Thyroid gland (tissue), 4 donors: Measurements from ENCODE around the gene ITGB4.

Source experiments
- CTCF ChIP-seq, 6 experiments: fragments of 200-600 bp in 3 of 6; fragments of 450-650 bp in 3 of 6; sonication (generic) in 3 of 6; IDR thresholded peaks; one replicate each; pipeline ENCODE4 v1.5.1; 2016 to 2019; ENCODE audit warnings: antibody characterized with exemption in 6 of 6, mild to moderate bottlenecking in 2 of 6, inconsistent platforms in 1 of 6, moderate library complexity in 1 of 6
- POLR2A ChIP-seq, 2 donors: fragments of 450-650 bp; IDR thresholded peaks; one replicate each; pipeline ENCODE4 v1.6.1; 2017; ENCODE audit warnings: antibody characterized with exemption in 2 of 2, mild to moderate bottlenecking in 2 of 2, moderate library complexity in 1 of 2

GRCh38 chr17:75739174-75739573 lies 17.9 kb downstream of the ITGB4 start:
- TF ChIP-seq CTCF (IDR thresholded peaks at IDR 0.05): no peak
- TF ChIP-seq POLR2A (IDR thresholded peaks at IDR 0.05): no peak
